ENCODE results near the gene FAM222A. TPM values are rescaled to one million over a fixed set of nuclear protein-coding genes. Genes with fewer than 3 reads are reported as not detected.

The FAM222A gene
- total RNA-seq, 1 experiment from 2014 or later = 3.7 TPM

DNA sequence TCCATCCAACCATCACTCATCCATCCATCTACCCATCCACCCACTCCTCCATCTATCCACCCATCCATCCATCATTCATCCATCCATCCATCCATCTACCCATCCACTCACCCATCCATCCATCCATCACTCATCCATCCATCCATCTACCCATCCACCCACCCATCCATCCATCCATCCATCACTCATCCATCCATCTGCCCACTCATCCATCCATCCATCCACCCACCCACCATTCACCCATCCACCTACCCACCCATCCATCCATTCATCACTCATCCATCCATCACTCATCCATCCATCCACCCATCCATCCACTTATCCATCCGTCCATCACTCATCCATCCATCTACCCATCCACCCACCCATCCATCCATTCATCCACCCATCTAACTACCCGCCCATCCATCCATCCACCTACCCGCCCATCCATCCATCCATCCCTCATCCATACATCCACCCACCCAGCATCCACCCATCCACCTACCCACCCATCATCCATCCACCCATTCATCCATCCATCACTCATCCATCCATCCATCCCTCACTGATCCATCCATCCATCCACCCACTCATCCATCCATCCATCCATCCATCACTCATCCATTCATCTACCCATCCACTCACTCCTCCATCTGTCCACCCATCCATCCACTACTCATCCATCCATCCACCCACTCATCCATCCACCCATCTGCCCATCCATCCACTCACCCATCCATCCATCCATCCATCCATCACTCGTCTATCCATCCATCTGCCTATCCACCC is 95.4 kb downstream of the FAM222A start:
- Histone ChIP-seq H3K4me3 (replicated peaks in 1 of 2; ENCODE audit: low read depth in 1 of 2, low read length in 2 of 2) (no peak overlapping the region), H3K27ac (ENCODE audit: low read depth, low read length) (no peak overlapping the region), H3K4me2 (ENCODE audit: low read length) (no peak overlapping the region), H3K27me3 (ENCODE audit: insufficient read depth, low read length) (no peaks in the 10 kb centered on the region), H3K4me1 (ENCODE audit: control insufficient read depth in 1 of 2, insufficient read depth in 2 of 2, low read length in 2 of 2) (no peaks in the 10 kb centered on the region), H3K36me3 (ENCODE audit: control insufficient read depth in 1 of 2, insufficient read depth in 2 of 2, low read length in 2 of 2) (no peaks in the 10 kb centered on the region), H3K9me2 (ENCODE audit: insufficient read depth) (no peaks in the 10 kb centered on the region), H2AFZ (ENCODE audit: low read depth, low read length, poor library complexity, severe bottlenecking) (no peak overlapping the region), H3K9me3 (ENCODE audit: control insufficient read depth in 1 of 2, insufficient read depth in 1 of 2, low read depth in 1 of 2, low read length in 2 of 2) (no peaks in the 10 kb centered on the region; a peak in 1 of 4 replicates), H3K9ac (ENCODE audit: low read length) (no peak overlapping the region), H3K79me2 (ENCODE audit: insufficient read depth, low read length) (no peaks in the 10 kb centered on the region), H4K20me1 (ENCODE audit: insufficient read depth) (no peaks in the 10 kb centered on the region)
- TF ChIP-seq EZH2 (IDR thresholded peaks at IDR 0.05) = no peak
- TF ChIP-seq JUND (IDR thresholded peaks at IDR 0.05) = no peak
- no peak for TF ChIP-seq EZH2phosphoT487 (IDR thresholded peaks at IDR 0.05; ENCODE audit: borderline replicate concordance)
- TF ChIP-seq, protein P1, sequence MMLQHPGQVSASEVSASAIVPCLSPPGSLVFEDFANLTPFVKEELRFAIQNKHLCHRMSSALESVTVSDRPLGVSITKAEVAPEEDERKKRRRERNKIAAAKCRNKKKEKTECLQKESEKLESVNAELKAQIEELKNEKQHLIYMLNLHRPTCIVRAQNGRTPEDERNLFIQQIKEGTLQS (IDR thresholded peaks at IDR 0.05) = no peak
- ChIA-PET CTCF (no interaction called here), POLR2A (no interaction called here), RAD21 (ENCODE audit: low non-redundant PET in 1 of 2, low total read pairs in 2 of 2, uncharacterized antibody in 2 of 2, unreplicated experiment in 2 of 2) (no interaction called here)
- ATAC-seq (no peak), DNase-seq (ENCODE audit: low read depth, low spot score) (no peak)
- BruUV-seq (replicated peaks) = no TSS peak
- intact Hi-C loops (cut with micrococcal nuclease) = no loop called here

DNA sequence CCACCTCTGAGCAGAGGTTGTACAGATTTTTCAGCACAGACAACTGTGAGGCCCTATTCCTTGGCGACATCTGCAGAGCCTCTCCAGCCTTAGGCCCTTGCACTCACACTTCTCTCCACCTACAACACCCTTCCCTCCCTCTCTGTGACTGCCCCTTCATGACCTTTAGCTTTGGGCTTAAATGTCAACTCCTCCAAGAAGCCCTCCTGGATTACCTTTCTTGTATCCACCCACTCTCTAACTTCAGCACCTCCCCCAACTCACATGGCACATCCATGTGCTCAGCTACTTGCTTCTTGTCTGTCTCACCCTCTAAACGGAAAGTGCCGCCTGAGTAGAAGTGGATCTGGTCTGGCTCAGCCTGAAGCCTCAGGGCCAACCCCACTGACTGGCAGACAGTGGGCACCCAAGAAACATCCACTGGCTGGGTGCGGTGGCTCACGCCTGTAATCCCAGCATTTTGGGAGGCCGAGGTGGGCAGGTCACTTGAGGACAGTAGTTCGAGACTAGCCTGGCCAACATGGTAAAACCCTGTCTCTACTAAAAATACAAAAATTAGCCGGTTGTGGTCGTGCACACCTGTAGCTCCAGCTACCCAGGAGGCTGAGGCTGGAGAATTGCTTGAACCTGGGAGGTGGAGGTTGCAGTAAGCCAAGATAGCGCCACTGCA is 97.5 kb downstream of the FAM222A start:
- Histone ChIP-seq H3K9me2 (ENCODE audit: insufficient read depth) (no peaks in the 10 kb centered on the region), H3K4me2 (ENCODE audit: low read length) (no peak overlapping the region), H3K4me1 (ENCODE audit: control insufficient read depth in 1 of 2, insufficient read depth in 2 of 2, low read length in 2 of 2) (no peaks in the 10 kb centered on the region), H4K20me1 (ENCODE audit: insufficient read depth) (no peaks in the 10 kb centered on the region), H2AFZ (ENCODE audit: low read depth, low read length, poor library complexity, severe bottlenecking) (no peak overlapping the region), H3K27me3 (ENCODE audit: insufficient read depth, low read length) (no peaks in the 10 kb centered on the region), H3K79me2 (ENCODE audit: insufficient read depth, low read length) (no peaks in the 10 kb centered on the region), H3K4me3 (replicated peaks in 1 of 2; ENCODE audit: low read depth in 1 of 2, low read length in 2 of 2) (no peak overlapping the region), H3K27ac (ENCODE audit: low read depth, low read length) (no peak overlapping the region), H3K36me3 (ENCODE audit: control insufficient read depth in 1 of 2, insufficient read depth in 2 of 2, low read length in 2 of 2) (no peaks in the 10 kb centered on the region), H3K9me3 (ENCODE audit: control insufficient read depth in 1 of 2, insufficient read depth in 1 of 2, low read depth in 1 of 2, low read length in 2 of 2) (no peaks in the 10 kb centered on the region; a peak in 1 of 4 replicates), H3K9ac (ENCODE audit: low read length) (no peak overlapping the region)
- CTCF ChIA-PET = no interaction called here
- no TSS peak for BruUV-seq (replicated peaks)
- RAD21 ChIA-PET (ENCODE audit: low non-redundant PET in 1 of 2, low total read pairs in 2 of 2, uncharacterized antibody in 2 of 2, unreplicated experiment in 2 of 2) = no interaction called here
- no peak for DNase-seq (ENCODE audit: low read depth, low spot score)
- POLR2A ChIA-PET = no interaction called here
- ATAC-seq = no peak
- intact Hi-C loops (cut with micrococcal nuclease) = no loop called here
- TF ChIP-seq ZNF274 (IDR thresholded peaks at IDR 0.05; ENCODE audit: low read depth, low read length) = no peak
- no peak for TF ChIP-seq CBX3 (IDR thresholded peaks at IDR 0.05; ENCODE audit: low read depth)
- TF ChIP-seq FOSL1 (IDR thresholded peaks at IDR 0.05; ENCODE audit: low read depth) = no peak
- TF ChIP-seq, protein P2, sequence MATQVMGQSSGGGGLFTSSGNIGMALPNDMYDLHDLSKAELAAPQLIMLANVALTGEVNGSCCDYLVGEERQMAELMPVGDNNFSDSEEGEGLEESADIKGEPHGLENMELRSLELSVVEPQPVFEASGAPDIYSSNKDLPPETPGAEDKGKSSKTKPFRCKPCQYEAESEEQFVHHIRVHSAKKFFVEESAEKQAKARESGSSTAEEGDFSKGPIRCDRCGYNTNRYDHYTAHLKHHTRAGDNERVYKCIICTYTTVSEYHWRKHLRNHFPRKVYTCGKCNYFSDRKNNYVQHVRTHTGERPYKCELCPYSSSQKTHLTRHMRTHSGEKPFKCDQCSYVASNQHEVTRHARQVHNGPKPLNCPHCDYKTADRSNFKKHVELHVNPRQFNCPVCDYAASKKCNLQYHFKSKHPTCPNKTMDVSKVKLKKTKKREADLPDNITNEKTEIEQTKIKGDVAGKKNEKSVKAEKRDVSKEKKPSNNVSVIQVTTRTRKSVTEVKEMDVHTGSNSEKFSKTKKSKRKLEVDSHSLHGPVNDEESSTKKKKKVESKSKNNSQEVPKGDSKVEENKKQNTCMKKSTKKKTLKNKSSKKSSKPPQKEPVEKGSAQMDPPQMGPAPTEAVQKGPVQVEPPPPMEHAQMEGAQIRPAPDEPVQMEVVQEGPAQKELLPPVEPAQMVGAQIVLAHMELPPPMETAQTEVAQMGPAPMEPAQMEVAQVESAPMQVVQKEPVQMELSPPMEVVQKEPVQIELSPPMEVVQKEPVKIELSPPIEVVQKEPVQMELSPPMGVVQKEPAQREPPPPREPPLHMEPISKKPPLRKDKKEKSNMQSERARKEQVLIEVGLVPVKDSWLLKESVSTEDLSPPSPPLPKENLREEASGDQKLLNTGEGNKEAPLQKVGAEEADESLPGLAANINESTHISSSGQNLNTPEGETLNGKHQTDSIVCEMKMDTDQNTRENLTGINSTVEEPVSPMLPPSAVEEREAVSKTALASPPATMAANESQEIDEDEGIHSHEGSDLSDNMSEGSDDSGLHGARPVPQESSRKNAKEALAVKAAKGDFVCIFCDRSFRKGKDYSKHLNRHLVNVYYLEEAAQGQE (IDR thresholded peaks at IDR 0.05; ENCODE audit: low read depth) = no peak
- TF ChIP-seq ELF1 (IDR thresholded peaks at IDR 0.05; ENCODE audit: borderline replicate concordance, low read depth) = no peak
- TF ChIP-seq, protein P3, sequence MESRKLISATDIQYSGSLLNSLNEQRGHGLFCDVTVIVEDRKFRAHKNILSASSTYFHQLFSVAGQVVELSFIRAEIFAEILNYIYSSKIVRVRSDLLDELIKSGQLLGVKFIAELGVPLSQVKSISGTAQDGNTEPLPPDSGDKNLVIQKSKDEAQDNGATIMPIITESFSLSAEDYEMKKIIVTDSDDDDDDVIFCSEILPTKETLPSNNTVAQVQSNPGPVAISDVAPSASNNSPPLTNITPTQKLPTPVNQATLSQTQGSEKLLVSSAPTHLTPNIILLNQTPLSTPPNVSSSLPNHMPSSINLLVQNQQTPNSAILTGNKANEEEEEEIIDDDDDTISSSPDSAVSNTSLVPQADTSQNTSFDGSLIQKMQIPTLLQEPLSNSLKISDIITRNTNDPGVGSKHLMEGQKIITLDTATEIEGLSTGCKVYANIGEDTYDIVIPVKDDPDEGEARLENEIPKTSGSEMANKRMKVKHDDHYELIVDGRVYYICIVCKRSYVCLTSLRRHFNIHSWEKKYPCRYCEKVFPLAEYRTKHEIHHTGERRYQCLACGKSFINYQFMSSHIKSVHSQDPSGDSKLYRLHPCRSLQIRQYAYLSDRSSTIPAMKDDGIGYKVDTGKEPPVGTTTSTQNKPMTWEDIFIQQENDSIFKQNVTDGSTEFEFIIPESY (IDR thresholded peaks at IDR 0.05; ENCODE audit: extremely low read depth, insufficient replicate concordance, low read length) = no peak
- no peak for TF ChIP-seq SP1 (IDR thresholded peaks at IDR 0.05; ENCODE audit: low read depth)
- no peak for TF ChIP-seq RAD21 (IDR thresholded peaks at IDR 0.05; ENCODE audit: low read depth)
- no peak for TF ChIP-seq SIN3A (IDR thresholded peaks at IDR 0.05; ENCODE audit: low read depth)
- TF ChIP-seq POLR2A (IDR thresholded peaks at IDR 0.05; ENCODE audit: borderline replicate concordance, extremely low read depth, insufficient read depth, insufficient read length) = no peak
- no peak for TF ChIP-seq TCF7L2 (IDR thresholded peaks at IDR 0.05; ENCODE audit: borderline replicate concordance, extremely low read depth, insufficient read depth, insufficient read length)
